ENCODE measurements around the gene PARN. TPM values are rescaled to one million over a fixed set of nuclear protein-coding genes. Genes with fewer than 3 reads are reported as not detected.

Gene PARN
- total RNA-seq, 1 experiment from 2014 or later: 42.5 TPM

- Histone ChIP-seq H3K9me2 (ENCODE audit: insufficient read depth) (no peaks in the 10 kb centered on the region), H2AFZ (ENCODE audit: low read depth, low read length, poor library complexity, severe bottlenecking) (no peak overlapping the region), H3K9me3 (ENCODE audit: control insufficient read depth in 1 of 2, insufficient read depth in 1 of 2, low read depth in 1 of 2, low read length in 2 of 2) (no peaks in the 10 kb centered on the region), H3K27ac (ENCODE audit: low read depth, low read length) (no peak overlapping the region), H4K20me1 (ENCODE audit: insufficient read depth) (no peaks in the 10 kb centered on the region), H3K27me3 (ENCODE audit: insufficient read depth, low read length) (no peaks in the 10 kb centered on the region), H3K36me3 (ENCODE audit: control insufficient read depth in 1 of 2, insufficient read depth in 2 of 2, low read length in 2 of 2) (no peaks in the 10 kb centered on the region), H3K4me1 (ENCODE audit: control insufficient read depth in 1 of 2, insufficient read depth in 2 of 2, low read length in 2 of 2) (no peaks in the 10 kb centered on the region), H3K79me2 (ENCODE audit: insufficient read depth, low read length) (no peaks in the 10 kb centered on the region), H3K9ac (ENCODE audit: low read length) (no peak overlapping the region), H3K4me2 (ENCODE audit: low read length) (no peak overlapping the region), H3K4me3 (replicated peaks in 1 of 2; ENCODE audit: low read depth in 1 of 2, low read length in 2 of 2) (no peak overlapping the region)
- no peak for DNase-seq (ENCODE audit: low read depth, low spot score)
- RAD21 ChIA-PET (ENCODE audit: low non-redundant PET in 1 of 2, low total read pairs in 2 of 2, uncharacterized antibody in 2 of 2, unreplicated experiment in 2 of 2): no interaction called here
- no TSS peak for BruUV-seq (replicated peaks)
- CTCF ChIA-PET: no interaction called here
- intact Hi-C loops (cut with micrococcal nuclease): no loop called here
- TF ChIP-seq FOSL1 (IDR thresholded peaks at IDR 0.05; ENCODE audit: low read depth): no peak
- TF ChIP-seq YY1 (IDR thresholded peaks at IDR 0.05; ENCODE audit: extremely low read depth, insufficient replicate concordance, low read depth, low read length): no peak
- TF ChIP-seq SRF (IDR thresholded peaks at IDR 0.05; ENCODE audit: low read depth): no peak
- TF ChIP-seq CBX3 (IDR thresholded peaks at IDR 0.05; ENCODE audit: low read depth): no peak
- no peak for TF ChIP-seq ATF3 (IDR thresholded peaks at IDR 0.05)
- TF ChIP-seq SP1 (IDR thresholded peaks at IDR 0.05; ENCODE audit: low read depth): no peak
- no peak for TF ChIP-seq MAX (IDR thresholded peaks at IDR 0.05)
- TF ChIP-seq CTCF (IDR thresholded peaks at IDR 0.05 in 2 of 3, conservative IDR thresholded peaks at IDR 0.05 in 1 of 3; ENCODE audit: borderline replicate concordance in 1 of 3, insufficient read depth in 1 of 3, low read depth in 2 of 3, low read length in 2 of 3): no peak
- TF ChIP-seq ELF1 (IDR thresholded peaks at IDR 0.05; ENCODE audit: borderline replicate concordance, low read depth): no peak
- no peak for TF ChIP-seq ZBTB33 (IDR thresholded peaks at IDR 0.05; ENCODE audit: extremely low read depth, insufficient replicate concordance, low read length)
- no peak for TF ChIP-seq EZH2 (IDR thresholded peaks at IDR 0.05)
- no peak for TF ChIP-seq EZH2phosphoT487 (IDR thresholded peaks at IDR 0.05; ENCODE audit: borderline replicate concordance)
- no peak for TF ChIP-seq JUND (IDR thresholded peaks at IDR 0.05)
- no peak for TF ChIP-seq POLR2A (IDR thresholded peaks at IDR 0.05; ENCODE audit: borderline replicate concordance, extremely low read depth, insufficient read depth, insufficient read length)
- TF ChIP-seq TCF7L2 (IDR thresholded peaks at IDR 0.05; ENCODE audit: borderline replicate concordance, extremely low read depth, insufficient read depth, insufficient read length): no peak
- TF ChIP-seq POLR2AphosphoS5 (IDR thresholded peaks at IDR 0.05; ENCODE audit: low read depth, low read length): no peak
- ATAC-seq: no peak
- POLR2A ChIA-PET: no interaction called here
These were observed 157.7 kb downstream of the PARN start for GRCh38 chr16:14472357-14472756.
